Neuron (in vitro differentiated cells): ENCODE measurements around the gene GALNS.

ENCODE experiments used
- H2AFZ ChIP-seq: one replicate; pipeline ENCODE4 v1.6.1; 2013; ENCODE audit warnings: low read depth, mild to moderate bottlenecking, inconsistent platforms, low read length, moderate library complexity
- H3K27me3 ChIP-seq: one replicate; pipeline ENCODE4 v1.6.1; 2013; ENCODE audit warnings: low read length; ENCODE audit not compliant: insufficient read depth
- H3K36me3 ChIP-seq: one replicate; pipeline ENCODE4 v1.6.1; 2013; ENCODE audit warnings: low read length; ENCODE audit not compliant: insufficient read depth
- H3K4me1 ChIP-seq: one replicate; pipeline ENCODE4 v1.6.1; 2013; ENCODE audit warnings: low read length; ENCODE audit not compliant: insufficient read depth
- H3K4me3 ChIP-seq: 2 replicates; pipeline ENCODE4 v1.5.1; 2013; ENCODE audit warnings: mild to moderate bottlenecking, low read length, moderate library complexity
- H3K9me3 ChIP-seq: one replicate; pipeline ENCODE4 v1.6.1; 2013; ENCODE audit warnings: low read length

Gene GALNS

GRCh38 chr16:88815901-88816589 is 40.7 kb downstream of the GALNS start:
- Histone ChIP-seq H3K36me3 (no peaks in the 10 kb centered on the region), H3K4me1 (peaks cover under 1% of the 10 kb centered on the region), H3K9me3 (no peaks in the 10 kb centered on the region), H3K27me3 (no peaks in the 10 kb centered on the region), H2AFZ (no peak overlapping the region), H3K4me3 (no peak overlapping the region)

- Histone ChIP-seq H3K36me3 (no peaks in the 10 kb centered on the region), H2AFZ (no peak overlapping the region)
Observed at GRCh38 chr16:88815227-88815626, 41.5 kb downstream of the GALNS start.

GRCh38 chr16:88814144-88814502 is 42.6 kb downstream of the GALNS start:
- Histone ChIP-seq H3K4me3 (no peak overlapping the region), H3K27me3 (no peaks in the 10 kb centered on the region), H3K4me1 (peaks cover 15% of the 10 kb centered on the region), H3K9me3 (no peaks in the 10 kb centered on the region), H3K36me3 (peaks cover 10% of the 10 kb centered on the region), H2AFZ (no peak overlapping the region)

More at GRCh38 chr16:88815227-88815626, 41.5 kb downstream of the GALNS start:
- Histone ChIP-seq H3K4me3 (no peak overlapping the region), H3K4me1 (peaks cover 8% of the 10 kb centered on the region), H3K27me3 (no peaks in the 10 kb centered on the region), H3K9me3 (no peaks in the 10 kb centered on the region)

- Histone ChIP-seq H3K4me3 (no peak overlapping the region), H2AFZ (no peak overlapping the region), H3K9me3 (no peaks in the 10 kb centered on the region), H3K4me1 (peaks cover 15% of the 10 kb centered on the region), H3K36me3 (peaks cover 15% of the 10 kb centered on the region), H3K27me3 (no peaks in the 10 kb centered on the region)
Observed at GRCh38 chr16:88813269-88814143, 43.2 kb downstream of the GALNS start.

GRCh38 chr16:88812513-88813268 is 44.1 kb downstream of the GALNS start:
- Histone ChIP-seq H3K27me3 (no peaks in the 10 kb centered on the region), H3K4me1 (peaks cover 15% of the 10 kb centered on the region), H3K9me3 (no peaks in the 10 kb centered on the region), H2AFZ (no peak overlapping the region), H3K36me3 (peaks cover 23% of the 10 kb centered on the region), H3K4me3 (peak overlapping the region; percentile 77)

- Histone ChIP-seq H3K36me3 (peaks cover 30% of the 10 kb centered on the region), H3K4me1 (peaks cover 15% of the 10 kb centered on the region), H3K9me3 (no peaks in the 10 kb centered on the region), H3K27me3 (no peaks in the 10 kb centered on the region), H3K4me3 (peak within 1 kb of the TSS; percentile 77), H2AFZ (peak within 1 kb of the TSS; percentile 80)
Observed at GRCh38 chr16:88811769-88812512, 44.8 kb downstream of the GALNS start, which contains the start of gene APRT. Gene APRT, minus strand, starts transcription at chr16:88811928. Its CDS starts 29 bp downstream, at chr16:88811899.

- Histone ChIP-seq H3K4me1 (peaks cover 15% of the 10 kb centered on the region), H2AFZ (no peak overlapping the region), H3K36me3 (peaks cover 38% of the 10 kb centered on the region), H3K27me3 (no peaks in the 10 kb centered on the region), H3K4me3 (peak overlapping the region; percentile 77), H3K9me3 (no peaks in the 10 kb centered on the region)
Observed at GRCh38 chr16:88810912-88811768, 45.6 kb downstream of the GALNS start.

- Histone ChIP-seq H3K9me3 (no peaks in the 10 kb centered on the region), H3K4me3 (peak overlapping the region; percentile 77), H2AFZ (no peak overlapping the region), H3K4me1 (peaks cover 17% of the 10 kb centered on the region), H3K27me3 (no peaks in the 10 kb centered on the region), H3K36me3 (peaks cover 45% of the 10 kb centered on the region)
Observed at GRCh38 chr16:88810166-88810911, 46.4 kb downstream of the GALNS start.

GRCh38 chr16:88809676-88810165 is 47.0 kb downstream of the GALNS start:
- Histone ChIP-seq H3K9me3 (no peaks in the 10 kb centered on the region), H3K36me3 (peaks cover 51% of the 10 kb centered on the region), H3K27me3 (no peaks in the 10 kb centered on the region), H2AFZ (no peak overlapping the region), H3K4me3 (no peak overlapping the region), H3K4me1 (peaks cover 23% of the 10 kb centered on the region)

- H2AFZ ChIP-seq: no peak overlapping the region
- H3K27me3 ChIP-seq: no peaks in the 10 kb centered on the region
- H3K4me1 ChIP-seq: peaks cover 27% of the 10 kb centered on the region
- peaks cover 51% of the 10 kb centered on the region for H3K36me3 ChIP-seq
- no peaks in the 10 kb centered on the region for H3K9me3 ChIP-seq
- no peak overlapping the region for H3K4me3 ChIP-seq
Observed at GRCh38 chr16:88809068-88809675, 47.6 kb downstream of the GALNS start.
